ENCODE data around the gene BLOC1S1.

BLOC1S1 gene

DNA sequence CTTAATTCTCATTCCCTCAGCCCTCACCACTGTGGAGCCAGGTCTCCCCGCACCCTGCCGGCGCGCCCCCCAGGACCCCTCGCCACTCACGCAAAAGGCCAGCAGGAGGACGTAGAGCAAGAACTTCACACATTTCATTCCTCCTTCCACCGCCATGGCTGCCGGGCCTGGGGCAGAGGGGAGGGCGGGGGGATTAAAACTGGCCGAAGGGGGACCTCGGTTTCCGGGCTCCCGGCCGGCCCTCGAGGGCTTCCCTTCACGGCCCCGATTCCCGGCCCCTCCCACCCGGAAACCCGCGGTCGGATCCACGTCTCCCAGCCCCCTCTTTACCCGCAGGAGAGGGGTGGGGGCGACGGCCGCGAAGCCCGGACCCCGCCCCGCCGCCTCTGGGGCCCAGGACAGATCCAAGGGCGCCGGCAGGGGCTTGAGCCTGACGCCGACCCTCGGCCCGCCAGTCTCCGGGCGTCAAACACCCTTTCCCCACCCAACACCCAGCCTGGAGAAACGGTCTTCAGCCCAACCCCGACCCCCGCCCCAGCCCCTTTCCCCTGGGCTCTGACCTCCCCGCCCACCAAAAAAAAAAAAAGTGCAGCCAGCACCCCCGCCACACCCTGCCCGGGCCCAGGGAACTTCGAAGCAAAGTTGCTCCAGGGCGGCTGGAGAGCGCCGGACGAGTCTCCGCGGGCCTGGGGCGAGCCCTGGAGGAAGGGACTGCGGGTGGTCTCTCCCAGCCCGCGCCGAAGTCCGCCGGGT lies 12.5 kb downstream of the BLOC1S1 start:
- no peak for DNase-seq (ENCODE audit: low read depth in 2 of 2)

DNA sequence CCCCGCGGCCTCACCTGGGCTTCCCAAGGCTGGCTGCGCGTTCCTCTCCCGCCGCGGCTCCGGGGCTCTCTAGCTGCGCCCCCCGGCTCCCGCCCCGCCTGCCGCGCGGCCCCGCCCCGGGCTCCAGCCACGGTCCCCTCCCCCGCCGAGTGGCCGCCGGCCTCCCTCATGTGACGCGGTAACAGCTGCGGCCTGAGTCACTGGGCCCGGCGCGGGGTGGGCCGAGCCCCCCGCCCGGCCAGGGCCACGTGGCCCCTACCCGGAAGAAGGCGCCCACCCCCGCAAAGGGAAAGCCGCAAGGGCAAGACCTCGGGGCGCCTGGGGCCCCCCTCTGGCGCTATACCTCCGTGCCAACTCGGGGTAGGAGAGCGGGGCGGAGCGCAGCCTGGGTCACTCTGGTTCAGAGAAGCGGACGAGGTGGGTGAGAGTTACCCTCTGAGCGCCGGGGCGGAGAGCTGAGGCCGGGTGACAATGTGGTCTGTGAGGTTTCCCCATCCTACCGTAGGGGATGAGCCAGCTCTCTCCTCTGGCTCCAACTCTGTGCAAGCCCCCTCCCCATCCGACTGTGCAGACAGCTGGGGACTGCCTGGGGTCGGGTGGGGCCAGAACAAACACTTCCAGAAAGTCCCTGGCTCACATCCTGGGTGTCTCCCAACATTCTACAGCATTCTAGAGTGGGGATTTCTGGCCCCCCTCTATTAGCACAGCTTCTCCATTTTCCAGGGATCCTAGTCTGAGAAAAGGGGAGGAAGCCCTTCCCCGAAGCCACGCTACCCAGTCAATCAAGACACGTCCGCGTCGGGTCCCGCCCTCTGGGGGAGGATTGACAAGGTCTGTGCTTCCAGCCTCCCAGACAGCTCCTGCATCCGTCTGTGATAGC lies 13.3 kb downstream of the BLOC1S1 start, which contains the start of gene CD63:
Gene CD63 (minus strand): TSS at position 71 of the 880 bp plus-strand sequence. CDS start 668 bp downstream, outside the sequence.
- peak; percentile 88 for DNase-seq (ENCODE audit: low read depth in 2 of 2)

DNA sequence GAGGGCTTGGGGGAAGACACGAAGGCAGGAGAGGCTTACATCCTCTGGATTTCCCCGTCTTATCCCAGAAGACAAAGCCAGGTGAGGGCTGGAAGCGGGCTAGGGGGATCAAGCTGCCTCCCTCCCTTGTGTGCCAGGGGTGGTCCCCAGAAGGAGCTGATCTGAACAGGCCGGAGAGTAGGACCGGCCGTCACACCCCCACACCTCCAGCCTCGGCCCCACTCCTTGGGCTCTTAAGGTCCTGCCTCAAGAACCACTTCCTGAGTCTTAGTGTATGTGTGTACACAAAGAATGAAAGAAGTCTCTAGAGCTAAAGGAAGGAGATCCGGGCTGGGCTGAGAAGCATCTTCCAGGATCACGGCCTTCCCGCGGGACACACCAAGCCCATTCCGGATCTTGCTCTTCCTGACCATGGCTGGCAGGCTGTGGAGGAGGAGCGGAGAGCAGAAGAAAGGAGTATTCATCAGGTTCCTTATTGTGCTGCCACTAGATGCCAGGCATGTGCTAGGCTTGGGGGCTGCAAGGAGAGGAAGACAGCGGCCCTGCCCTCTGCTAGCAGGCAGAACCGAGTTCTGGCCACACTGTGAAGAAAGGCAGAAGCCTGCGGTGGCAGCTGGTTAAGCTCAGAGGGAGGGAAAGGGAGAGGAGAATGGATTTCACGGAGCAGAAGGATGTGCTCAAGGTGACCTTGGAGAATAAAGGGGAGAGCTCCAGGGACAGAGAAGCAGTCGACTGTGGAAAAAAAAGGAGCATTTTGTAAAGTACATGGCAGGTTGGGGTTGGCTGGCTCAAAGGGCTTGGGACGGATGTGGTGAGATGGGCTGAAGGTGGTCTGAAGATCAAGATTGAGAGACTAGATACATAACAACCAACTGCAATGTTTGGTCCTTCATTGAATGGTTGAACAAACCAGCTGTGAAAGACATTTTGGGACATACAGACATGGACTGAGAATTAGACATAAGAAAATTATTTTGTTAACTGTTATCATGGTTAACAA lies 14.3 kb downstream of the BLOC1S1 start:
- DNase-seq (ENCODE audit: low read depth in 2 of 2) = no peak

DNA sequence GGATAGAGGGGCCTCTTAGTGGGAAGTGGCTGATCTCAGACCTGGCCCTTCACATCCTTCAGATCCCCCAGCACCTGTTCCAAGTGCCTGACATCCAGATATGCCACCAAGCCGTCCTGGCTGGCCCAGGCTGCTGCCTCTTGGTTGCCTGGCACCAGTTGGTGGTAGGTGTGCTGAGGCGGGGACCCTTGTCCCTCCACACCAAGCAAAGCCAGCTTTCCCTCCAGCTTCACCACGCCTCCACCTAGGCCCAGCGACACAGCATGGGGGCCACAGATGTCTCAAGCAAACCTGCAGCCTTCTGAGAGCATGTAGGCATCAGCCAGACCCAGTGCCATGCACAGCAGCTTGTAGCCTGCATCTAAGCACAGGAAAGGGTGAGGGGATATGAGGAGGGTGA lies 16.4 kb downstream of the BLOC1S1 start:
- no peak for DNase-seq (ENCODE audit: low read depth in 2 of 2)

DNA sequence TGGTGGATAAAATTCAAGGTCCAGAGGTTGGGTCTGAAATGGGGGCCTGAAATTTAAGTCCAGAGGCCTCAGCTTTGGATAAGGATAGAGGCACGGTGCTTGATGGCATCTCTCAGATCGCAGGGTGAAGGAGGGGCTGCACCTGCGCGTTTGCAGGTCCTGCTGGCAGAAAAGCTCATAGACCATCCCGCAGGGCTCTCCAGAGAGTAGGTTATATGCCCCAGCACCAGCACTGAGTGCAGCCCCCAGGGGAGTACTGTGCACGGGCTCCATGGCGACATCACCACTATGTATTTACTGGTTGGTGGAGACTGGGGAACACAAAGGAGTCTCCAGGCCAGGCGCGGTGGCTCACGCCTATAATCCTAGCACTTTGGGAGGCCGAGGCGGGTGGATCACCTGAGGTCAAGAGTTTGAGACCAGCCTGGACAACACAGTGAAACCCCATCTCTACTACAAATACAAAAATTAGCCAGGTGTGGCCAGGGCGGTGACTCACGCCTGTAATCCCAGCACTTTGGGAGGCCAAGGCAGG lies 17.2 kb downstream of the BLOC1S1 start:
- no peak for DNase-seq (ENCODE audit: low read depth in 2 of 2)

DNA sequence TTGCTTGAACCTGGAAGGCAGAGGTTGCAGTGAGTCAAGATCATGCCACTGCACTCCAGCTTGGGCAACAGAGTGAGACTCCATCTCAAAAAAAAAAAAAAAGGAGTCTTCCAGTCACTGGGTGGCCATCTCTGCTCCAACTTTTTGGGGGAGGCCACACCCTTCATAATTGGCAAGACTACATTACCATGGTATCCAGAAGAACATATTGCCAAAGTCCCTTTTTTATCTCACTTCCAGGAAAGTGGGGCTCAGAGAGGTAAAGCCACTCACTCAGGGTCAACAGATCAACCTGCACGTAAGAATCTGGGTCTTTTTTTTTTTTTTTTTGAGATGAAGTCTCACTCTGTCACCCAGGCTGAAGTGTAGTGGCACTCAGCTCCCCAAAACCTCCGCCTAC lies 18.0 kb downstream of the BLOC1S1 start:
- DNase-seq (ENCODE audit: low read depth in 2 of 2) = no peak

DNA sequence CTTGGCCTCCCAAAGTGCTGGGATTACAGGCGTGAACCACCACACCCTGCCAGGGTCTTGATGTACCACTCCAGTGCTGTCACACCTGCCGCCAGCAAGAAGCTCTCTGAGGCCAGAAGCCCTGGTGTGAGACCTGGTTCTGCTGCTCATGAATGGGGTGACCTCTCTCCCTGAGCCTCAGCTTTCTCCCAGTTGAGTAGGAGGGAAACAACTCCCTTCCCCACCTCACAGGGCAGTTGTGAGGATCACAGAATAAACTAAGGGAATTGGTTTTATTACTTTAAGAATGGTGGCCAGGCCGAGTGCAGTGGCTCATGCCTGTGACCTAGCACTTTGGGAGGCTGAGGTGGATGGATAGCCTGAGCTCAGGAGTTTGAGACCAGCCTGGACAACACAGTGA lies 18.7 kb downstream of the BLOC1S1 start:
- no peak for DNase-seq (ENCODE audit: low read depth in 2 of 2)

DNA sequence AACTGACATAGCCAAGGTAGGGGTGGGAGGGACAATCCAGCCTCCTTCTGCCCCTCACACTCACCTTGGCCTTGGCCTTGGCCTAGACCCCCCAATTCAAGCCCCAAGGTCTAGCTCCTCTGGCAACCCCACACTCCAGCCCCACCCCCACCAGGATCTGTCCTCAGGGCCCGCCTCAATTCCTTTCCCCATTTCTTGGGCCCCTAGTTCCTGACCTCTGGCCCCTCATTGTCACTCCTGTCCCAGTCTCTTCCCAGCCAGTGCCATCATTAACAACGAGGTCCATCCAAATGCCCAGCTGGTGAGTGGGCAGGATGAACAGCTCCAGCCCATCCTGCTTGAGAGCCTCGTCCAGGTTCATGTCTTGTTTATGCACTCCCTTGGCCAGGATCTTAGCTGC lies 20.2 kb downstream of the BLOC1S1 start:
- no peak for DNase-seq (ENCODE audit: low read depth in 2 of 2)

DNA sequence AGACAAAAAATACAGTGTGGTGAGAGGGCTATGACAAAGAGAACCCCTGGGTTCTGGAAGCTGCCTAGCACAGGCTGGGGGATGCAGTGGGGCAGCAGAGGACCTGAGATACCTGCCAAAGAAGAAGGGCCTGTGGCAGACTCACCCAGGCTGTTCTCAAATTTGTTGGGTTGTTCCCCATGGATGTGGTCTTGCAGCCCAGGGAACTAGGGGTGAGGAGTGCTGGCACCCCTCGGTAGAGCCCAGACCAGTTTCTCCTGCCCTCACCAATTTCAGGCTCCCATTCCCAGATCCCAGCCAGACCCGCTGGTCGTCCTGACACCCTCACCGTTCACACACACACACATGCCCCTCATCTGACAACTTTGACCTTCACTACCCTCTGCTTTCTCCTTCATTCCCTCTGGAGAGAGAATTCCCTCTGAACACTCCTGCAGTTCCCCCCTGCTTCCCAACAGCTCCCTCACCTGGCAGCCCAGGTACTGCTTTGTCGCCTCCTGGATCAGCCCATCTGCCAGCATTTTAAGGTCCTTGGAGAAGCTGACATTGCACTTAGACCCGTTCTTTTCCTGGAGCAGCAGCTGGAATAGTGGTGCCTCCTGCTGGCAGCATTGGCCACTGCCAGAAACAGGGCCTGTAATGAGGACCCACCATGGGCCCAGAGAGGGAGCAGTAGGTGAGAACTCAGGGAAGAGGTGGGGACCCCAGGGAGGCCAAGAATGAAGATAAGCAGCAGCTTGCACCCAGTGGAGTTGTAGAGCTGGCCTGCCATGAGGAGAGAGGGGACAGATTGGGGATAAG lies 21.1 kb downstream of the BLOC1S1 start:
- DNase-seq (ENCODE audit: low read depth in 2 of 2) = no peak

DNA sequence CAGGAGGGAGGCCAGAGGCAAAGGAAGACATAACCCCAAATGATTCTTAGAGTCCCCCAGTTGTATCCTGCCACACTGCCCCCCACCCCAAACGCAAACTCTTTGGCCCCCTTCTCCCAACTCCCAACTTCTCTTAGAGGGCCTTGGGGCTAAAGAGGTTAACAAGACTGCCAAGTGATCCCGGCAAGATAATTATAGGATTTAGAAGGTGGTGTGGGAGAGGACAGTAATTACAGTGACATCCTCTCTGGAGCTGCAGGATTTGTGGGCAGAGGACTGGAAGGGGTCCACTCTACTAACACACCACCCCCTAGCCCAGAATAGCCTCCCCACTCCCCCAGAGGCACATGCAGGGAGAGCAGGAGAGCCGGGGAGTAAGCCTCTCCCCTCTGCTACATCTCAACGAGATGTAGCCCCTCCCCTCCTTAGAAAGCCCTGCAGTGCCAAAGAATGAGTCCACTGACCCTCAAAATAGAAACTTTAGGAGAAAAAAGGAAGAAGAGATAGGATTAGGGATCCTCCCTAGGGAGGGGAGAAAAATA lies 21.8 kb downstream of the BLOC1S1 start:
- no peak for DNase-seq (ENCODE audit: low read depth in 2 of 2)

DNA sequence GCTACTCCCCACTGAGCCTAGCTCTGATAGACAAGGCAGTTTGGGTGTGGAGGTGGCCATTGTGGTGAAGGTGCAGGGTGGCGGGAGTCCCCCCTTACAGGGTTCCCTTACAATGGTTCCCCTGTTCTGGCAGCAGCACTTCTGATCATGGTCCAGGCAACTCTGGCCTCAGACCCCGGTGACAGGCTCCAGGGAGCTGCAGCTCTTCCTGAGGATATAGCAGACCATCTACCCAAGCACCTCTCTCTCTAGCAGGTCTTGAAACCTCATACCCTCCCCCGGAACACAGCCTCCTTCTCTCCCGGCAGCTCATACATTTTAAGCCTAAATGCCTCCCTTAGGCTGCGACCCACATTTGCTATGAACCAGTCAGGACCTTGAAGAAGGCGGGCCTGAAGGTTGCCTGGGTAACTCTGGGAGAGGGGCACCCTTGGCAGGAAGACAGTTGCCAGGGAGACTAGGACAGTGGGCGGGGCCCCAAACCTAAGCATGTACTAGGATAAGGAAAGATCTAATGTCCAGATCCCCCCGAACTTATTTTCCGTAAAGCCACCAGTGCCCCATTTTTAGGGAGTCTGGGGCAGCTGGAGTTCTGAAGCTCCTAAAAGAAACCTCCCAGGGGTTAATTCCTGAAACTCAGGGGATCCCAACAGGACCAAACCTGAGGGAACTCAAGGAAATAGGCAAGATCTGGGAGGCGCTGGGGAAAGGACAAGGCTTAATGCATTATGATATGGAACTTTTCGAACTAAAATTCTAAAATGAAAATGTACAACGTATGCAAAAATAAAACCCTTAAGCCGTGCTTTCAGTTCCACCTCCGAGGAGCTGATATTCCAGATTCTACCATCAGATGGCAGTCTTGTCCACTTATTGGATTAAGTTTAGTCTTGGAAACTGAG lies 22.5 kb downstream of the BLOC1S1 start:
- peak in 1 of 2 experiments; percentile 68 for DNase-seq (ENCODE audit: low read depth in 2 of 2)

DNA sequence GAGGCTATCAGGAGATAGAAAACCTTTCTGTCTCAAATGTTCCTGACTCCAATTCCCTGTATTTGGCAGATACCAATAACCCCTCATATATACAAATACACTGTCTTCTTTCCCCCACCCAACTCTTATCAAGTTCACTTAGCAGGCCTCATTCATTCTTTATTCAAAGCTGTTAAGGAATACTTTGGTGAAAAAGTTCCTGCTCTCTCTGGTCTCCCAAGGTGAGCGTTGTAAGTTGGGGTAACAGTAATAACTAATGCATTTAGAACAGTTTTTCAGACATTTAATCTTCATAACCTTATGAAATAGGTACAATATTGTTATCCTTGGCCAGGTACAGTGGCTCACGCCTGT lies 23.2 kb downstream of the BLOC1S1 start:
- no peak for DNase-seq (ENCODE audit: low read depth in 2 of 2)

DNA sequence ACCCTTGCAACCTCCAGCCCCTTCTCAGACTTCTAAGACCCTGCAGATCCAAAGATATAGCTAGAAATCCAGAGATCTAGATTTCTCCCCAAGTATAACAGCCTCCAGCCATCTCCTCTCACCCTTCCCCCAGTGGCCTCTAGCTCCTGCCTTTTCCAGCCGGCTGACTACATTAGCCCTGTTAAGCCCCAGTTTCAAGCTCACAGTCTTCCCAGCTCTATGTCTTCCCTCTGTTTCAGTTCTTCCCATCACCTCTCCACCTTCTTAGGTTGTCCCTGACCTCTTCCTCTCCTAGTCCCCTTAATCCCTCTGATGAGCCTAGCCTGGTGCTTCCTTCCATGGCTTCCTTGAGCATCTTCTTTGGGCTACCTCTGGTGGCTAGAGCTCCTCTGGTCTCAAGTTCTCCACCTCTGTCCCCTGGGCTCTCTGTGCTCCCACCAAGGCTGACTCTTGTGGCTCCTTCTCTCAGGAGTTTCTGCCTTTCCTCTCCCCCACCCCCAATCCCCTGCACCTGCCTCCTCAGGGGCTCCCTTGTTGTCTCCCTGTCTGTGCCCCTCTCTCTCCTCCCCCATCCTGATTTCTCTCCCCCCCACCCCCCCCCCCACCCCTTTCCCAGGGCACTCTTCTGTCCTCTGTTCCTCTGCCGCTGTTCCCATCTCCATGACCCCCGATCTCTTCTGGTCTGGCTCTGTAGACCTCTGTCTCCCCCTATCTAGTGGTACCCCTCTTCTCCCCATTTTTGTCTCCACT lies 26.3 kb downstream of the BLOC1S1 start:
- no peak for DNase-seq (ENCODE audit: low read depth in 2 of 2)

DNA sequence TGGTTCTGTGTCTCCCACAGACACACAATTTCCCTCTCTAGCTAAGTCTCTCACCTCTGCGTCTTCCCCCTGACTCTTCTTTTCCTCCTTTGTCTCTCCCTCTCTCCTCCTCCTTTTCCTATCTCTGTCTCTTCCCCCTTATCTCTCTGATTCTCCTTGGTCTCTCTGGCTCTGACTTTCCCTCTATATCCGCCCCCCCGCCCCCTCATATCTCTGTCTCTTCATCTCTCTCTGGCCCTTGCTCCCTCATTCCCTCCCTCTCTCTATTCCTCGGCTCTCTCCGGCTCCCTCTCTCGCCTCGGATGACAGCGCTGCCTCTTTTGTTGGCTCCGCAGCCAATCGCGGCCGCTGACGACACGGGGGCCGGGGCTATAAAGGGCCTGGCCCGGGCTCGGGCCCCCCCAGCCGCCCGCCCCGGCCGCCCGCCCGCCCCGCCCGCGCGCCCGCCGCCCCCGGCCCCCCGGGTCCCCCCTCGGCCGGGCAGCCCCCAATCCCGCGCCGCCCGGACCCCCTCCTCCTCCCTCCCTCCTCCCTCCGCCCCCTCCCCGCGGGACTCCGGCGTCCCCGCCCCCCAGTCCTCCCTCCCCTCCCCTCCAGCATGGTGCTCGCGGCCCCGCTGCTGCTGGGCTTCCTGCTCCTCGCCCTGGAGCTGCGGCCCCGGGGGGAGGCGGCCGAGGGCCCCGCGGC lies 27.0 kb downstream of the BLOC1S1 start, which contains the start of gene GDF11:
Gene GDF11 (plus strand): TSS at position 404 of the 687 bp plus-strand sequence. CDS start 195 bp downstream, at position 599.
- DNase-seq (ENCODE audit: low read depth in 2 of 2) = no peak

DNA sequence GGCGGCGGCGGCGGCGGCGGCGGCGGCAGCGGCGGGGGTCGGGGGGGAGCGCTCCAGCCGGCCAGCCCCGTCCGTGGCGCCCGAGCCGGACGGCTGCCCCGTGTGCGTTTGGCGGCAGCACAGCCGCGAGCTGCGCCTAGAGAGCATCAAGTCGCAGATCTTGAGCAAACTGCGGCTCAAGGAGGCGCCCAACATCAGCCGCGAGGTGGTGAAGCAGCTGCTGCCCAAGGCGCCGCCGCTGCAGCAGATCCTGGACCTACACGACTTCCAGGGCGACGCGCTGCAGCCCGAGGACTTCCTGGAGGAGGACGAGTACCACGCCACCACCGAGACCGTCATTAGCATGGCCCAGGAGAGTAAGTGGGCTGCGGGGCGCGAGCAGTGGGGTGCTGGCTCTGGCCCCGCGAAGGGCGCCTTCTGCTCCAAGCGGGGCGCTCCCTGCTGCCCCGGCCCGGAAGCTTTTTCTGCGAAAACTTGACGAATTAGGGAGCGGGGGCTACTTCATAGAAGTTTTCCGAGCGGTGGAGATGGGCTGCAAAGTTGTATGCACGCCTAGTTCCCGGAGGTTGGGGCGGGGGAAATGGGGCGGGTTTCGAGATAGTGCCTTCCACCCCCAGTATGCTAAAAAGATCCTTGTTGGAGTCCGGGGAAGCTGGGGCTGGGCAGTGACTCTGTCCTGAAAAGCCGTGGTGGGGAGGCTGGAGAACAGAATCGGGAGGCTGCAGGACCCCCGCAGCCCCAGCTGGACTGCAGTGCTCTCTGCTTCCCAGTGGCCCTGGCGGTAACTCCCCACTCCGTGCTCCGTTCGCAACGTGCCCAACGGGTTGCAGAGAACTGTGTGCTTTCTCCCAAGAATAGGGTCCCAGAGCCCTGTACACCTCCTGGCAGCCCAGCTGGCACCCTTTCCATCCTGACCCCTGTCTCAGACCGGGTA lies 27.8 kb downstream of the BLOC1S1 start:
- no peak for DNase-seq (ENCODE audit: low read depth in 2 of 2)

DNA sequence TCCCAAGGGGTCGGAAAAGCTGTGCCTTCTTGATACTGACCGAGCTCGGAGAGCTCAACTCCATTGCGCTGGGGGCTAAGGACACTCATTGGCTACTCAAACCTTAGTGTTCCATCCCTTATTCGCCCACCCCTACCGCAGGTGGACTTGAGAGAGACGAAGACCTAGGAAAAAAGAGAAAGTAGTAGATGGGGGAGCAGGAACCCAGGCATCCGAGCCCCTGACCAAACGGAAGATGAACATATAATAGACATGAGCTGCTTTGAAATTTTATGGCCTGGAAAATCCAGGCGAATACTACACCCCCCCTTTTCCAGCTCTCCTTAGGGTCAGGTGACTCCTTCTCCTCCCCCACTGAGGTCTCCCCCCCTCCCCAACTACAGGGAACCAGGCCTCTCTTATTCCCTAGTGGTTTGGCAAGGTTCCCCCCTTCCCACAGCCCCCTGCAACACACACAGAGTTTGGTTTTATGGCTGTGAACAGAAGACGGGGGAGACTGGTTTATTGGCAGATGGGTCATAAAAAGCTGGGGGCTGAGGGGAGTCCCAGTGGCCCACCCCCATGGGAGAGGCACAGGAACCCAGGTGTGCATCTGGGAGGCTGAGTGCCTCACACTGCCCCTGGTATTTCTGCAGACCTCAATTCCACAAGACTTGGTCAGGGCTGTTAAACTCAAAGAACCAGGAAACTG lies 28.6 kb downstream of the BLOC1S1 start:
- DNase-seq (ENCODE audit: low read depth in 2 of 2) = no peak

Measured in fibroblast of skin of left biceps (primary cell).